GM12878 (cell line): Measurements from ENCODE around the gene AJM1. TPM values are rescaled to one million over a fixed set of nuclear protein-coding genes. Genes with fewer than 3 reads are reported as not detected.
A peak's percentile ranks its signal among the peaks of the same experiment; 100 is the strongest.

Experiments used
- ATAC-seq: fragments of 200-7000 bp; cut with Tn5 transposase; 3 replicates; pipeline ENCODE4 v1.9.1; 2020; ENCODE audit warnings: mild to moderate bottlenecking, moderate library complexity
- BruUV-seq: library from RNA; stranded (reverse); fragments of 400-500 nt; replicated peaks from 2 replicates; lab custom pipeline; 2021; lab: Mats Ljungman, UMichigan
- CTCF ChIA-PET: fragments of 300-600 bp; sonication (Branson Sonifier 250); formaldehyde crosslinking; extraction: SDS; loops from one replicate; lab custom pipeline; 2021; ENCODE audit warnings: inconsistent platforms; lab: Yijun Ruan, JAX
- POLR2A ChIA-PET: fragments of 350-600 bp; formaldehyde crosslinking; extraction: SDS; loops from one replicate; lab custom pipeline; 2021; ENCODE audit warnings: inconsistent platforms; lab: Charles Lee
- RAD21 ChIA-PET: fragments of 300-600 bp; sonication (Branson Sonifier 250); formaldehyde crosslinking; loops from one replicate; lab custom pipeline; 2023; ENCODE audit warnings: antibody characterized with exemption; ENCODE audit not compliant: unreplicated experiment; lab: Charles Lee
- SMC1A ChIA-PET: fragments of 300-600 bp; sonication (Branson Sonifier 250); formaldehyde crosslinking; loops from one replicate; lab custom pipeline; 2023; ENCODE audit not compliant: unreplicated experiment, uncharacterized antibody; lab: Charles Lee
- DNase-seq: peaks from one replicate; pipeline ENCODE4 v3.0.0-alpha.2; 2011; ENCODE audit warnings: low read depth, low spot score
- FAIRE-seq: peaks from 3 replicates; lab custom pipeline; 2011; peaks lifted over from hg19 to GRCh38; lab: Jason Lieb, UNC
- H2AFZ ChIP-seq: 2 replicates; pipeline ENCODE4 v1.6.0; 2011; ENCODE audit warnings: low read depth, low read length, control low read depth; ENCODE audit not compliant: control insufficient read depth
- H3K27ac ChIP-seq: 2 replicates; pipeline ENCODE4 v1.5.1; 2011; ENCODE audit warnings: control low read depth; ENCODE audit not compliant: control insufficient read depth, insufficient read depth
- H3K27me3 ChIP-seq, 2 experiments: replicated peaks in 1 of 2; 2 replicates each; pipeline versions ENCODE4 v1.6.0 to v1.6.1; 2011; ENCODE audit warnings: low read length in 1 of 2; ENCODE audit not compliant: control insufficient read depth in 2 of 2, insufficient read depth in 2 of 2
- H3K36me3 ChIP-seq, 2 experiments: 2 replicates each; pipeline ENCODE4 v1.5.1; 2011; ENCODE audit warnings: low read length in 1 of 2; ENCODE audit not compliant: control insufficient read depth in 2 of 2, insufficient read depth in 2 of 2
- H3K4me1 ChIP-seq: 2 replicates; pipeline ENCODE4 v1.6.1; 2011; ENCODE audit warnings: mild to moderate bottlenecking, low read length, moderate library complexity, mixed read lengths; ENCODE audit not compliant: control insufficient read depth, insufficient read depth
- H3K4me2 ChIP-seq: 2 replicates; pipeline ENCODE4 v1.6.0; 2011; ENCODE audit warnings: control low read depth; ENCODE audit not compliant: control insufficient read depth, insufficient read depth
- H3K4me3 ChIP-seq: fragments of 200-600 bp; sonication (generic); 2 replicates; pipeline ENCODE4 v1.5.1; 2016
- H3K79me2 ChIP-seq: 2 replicates; pipeline ENCODE4 v1.6.0; 2011; ENCODE audit warnings: low read length; ENCODE audit not compliant: control insufficient read depth, insufficient read depth
- H3K9ac ChIP-seq: 2 replicates; pipeline ENCODE4 v1.8.0; 2011; ENCODE audit warnings: low read length, control low read depth, mixed read lengths; ENCODE audit not compliant: control insufficient read depth, insufficient read depth
- H3K9me3 ChIP-seq: replicated peaks from 3 replicates; pipeline ENCODE4 v1.5.1; 2011; ENCODE audit warnings: mild to moderate bottlenecking, low read length; ENCODE audit not compliant: control insufficient read depth, insufficient read depth
- H4K20me1 ChIP-seq: 2 replicates; pipeline ENCODE4 v1.6.0; 2011; ENCODE audit not compliant: control insufficient read depth, insufficient read depth
- BACH1 ChIP-seq: fragments of 450-650 bp; IDR thresholded peaks from 2 replicates; pipeline ENCODE4 v1.6.1; 2017; ENCODE audit warnings: mild to moderate bottlenecking, borderline replicate concordance
- POLR2A ChIP-seq: IDR thresholded peaks from 2 replicates; pipeline ENCODE4 v1.6.1; 2011; ENCODE audit warnings: low read depth, mild to moderate bottlenecking, low read length
- STAT3 ChIP-seq: IDR thresholded peaks from 2 replicates; pipeline ENCODE4 v1.6.1; 2011; ENCODE audit warnings: low read depth, low read length, improper control_type of control experiment
- TBL1XR1 ChIP-seq: IDR thresholded peaks from 2 replicates; pipeline ENCODE4 v1.6.1; 2012; ENCODE audit warnings: low read depth, low read length, improper control_type of control experiment
- ZNF24 ChIP-seq: fragments of 450-650 bp; IDR thresholded peaks from 2 replicates; pipeline ENCODE4 v1.6.1; 2017; ENCODE audit warnings: antibody characterized with exemption, mild to moderate bottlenecking
- WGBS: methylation state at CpG from one replicate; pipeline ENCODE4 v1.1.6; 2016; ENCODE audit warnings: low lambda C conversion rate; ENCODE audit not compliant: insufficient replicate concordance, insufficient coverage; ENCODE audit errors: missing lambda C conversion rate; 5-methylcytosine and 5-hydroxymethylcytosine counted together
- in situ Hi-C: fragments of 300-500 bp; cut with MboI; formaldehyde crosslinking; loops from 9 replicates; pipeline ENCODE4 v1.14.3; 2018; ENCODE audit warnings: mixed read lengths
- intact Hi-C: fragments of 100-400 bp; cut with micrococcal nuclease; formaldehyde crosslinking; loops from one replicate; pipeline ENCODE4 v1.14.2; 2022; ENCODE audit not compliant: unreplicated experiment
- polyA plus RNA-seq, 11 experiments: library from polyadenylated mRNA; depleted of rRNA in 4 of 11; unstranded in 6 of 11; stranded (reverse) in 5 of 11; fragments of >200 nt; fragmentation: Nextera tagmentation in 4 of 11; fragmentation: Illumina TruSeq in 1 of 11; extraction: Ambion mirVana in 4 of 11; extraction: Trizol in 1 of 11; gene quantifications; 1 replicate in 1 of 11; 2 replicates in 10 of 11; pipeline versions ENCODE4 v1.2.1 to v1.2.3, GENCODE V29; 2011 to 2016; ENCODE audit warnings: inconsistent platforms in 2 of 11, missing spikeins in 2 of 11, low read depth in 1 of 11
- total RNA-seq, 4 experiments: library from RNA; depleted of rRNA in 3 of 4; stranded (reverse); fragments of >200 nt in 3 of 4; fragmentation: Illumina TruSeq in 1 of 4; extraction: Trizol in 1 of 4; gene quantifications; 2 replicates each; pipeline versions ENCODE4 v1.2.1 to v1.2.3, GENCODE V29; 2013 to 2021

Gene AJM1
- total and polyA plus RNA-seq, 10 of the 15 experiments (the other 5 are each of a cell fraction or from before 2014, with no cell fraction given), result 0.06 to 2.5 (median 1.0) TPM; not detected in 2

GRCh38 chr9:136851941-136852663 lies 9.8 kb downstream of the AJM1 start, which contains the start of gene MAMDC4:
MAMDC4 (plus strand) TSS chr9:136852346; CDS start chr9:136852417, 71 bp downstream.
- no TSS peak for BruUV-seq
- Histone ChIP-seq H3K27ac (no peak within 1 kb of the TSS), H3K4me1 (peaks cover 7% of the 10 kb centered on the region), H3K4me2 (no peak within 1 kb of the TSS), H3K27me3 (no peaks in the 10 kb centered on the region), H4K20me1 (no peaks in the 10 kb centered on the region; the same call in 1 of the 2 replicates), H3K9me3 (no peaks in the 10 kb centered on the region; the same call in 2 of the 3 replicates), H3K9ac (no peak within 1 kb of the TSS), H3K4me3 (no peak within 1 kb of the TSS), H3K36me3 (peaks cover 4 to 8% of the 10 kb centered on the region in 2 experiments; a peak in 3 of 4 replicates), H3K79me2 (peaks cover 10% of the 10 kb centered on the region; the same call in 1 of the 2 replicates), H2AFZ (no peak within 1 kb of the TSS)
- FAIRE-seq, result no peak
- intact Hi-C loops (loop anchor here (5.0 kb wide), 1 partner anchor 90 kb away; the partner anchor contains the start of gene FBXW5), in situ Hi-C loops (no loop called here)
- ChIA-PET SMC1A (no interaction called here), POLR2A (interaction anchor here (1.0 kb wide), 1 partner anchor 39 kb away, joined by 3 read pairs; no protein-coding TSS in a partner anchor), RAD21 (no interaction called here), CTCF (interaction anchor here (0.6 to 1.2 kb wide), 2 partner anchors 46 to 55 kb away, joined by 3 to 4 read pairs; no protein-coding TSS in a partner anchor)
- DNase-seq, result no peak
- no peak for TF ChIP-seq TBL1XR1
- TF ChIP-seq ZNF24, result no peak
- TF ChIP-seq STAT3, result no peak
- peak; percentile 57; the same call in 1 of the 2 replicates for TF ChIP-seq POLR2A
- TF ChIP-seq BACH1, result no peak
- 76% methylated on average over 23 of the region's 23 CpGs for WGBS
- no peak for ATAC-seq
